Subcutaneous abdominal adipose tissue (tissue), 5 donors: Measurements from ENCODE around the gene SWSAP1.
"Not testable (repeated sequence)": the region's sequence is repeated elsewhere in the genome, so short reads cannot be mapped to it uniquely, and the experiment has no call there.

Experiments
- H3K27ac ChIP-seq: one replicate; pipeline ENCODE4 v1.7.0; 2013; ENCODE audit warnings: low read depth, mild to moderate bottlenecking, inconsistent platforms, low read length, moderate library complexity
- H3K27me3 ChIP-seq, 5 donors: one replicate each; pipeline ENCODE4 v1.7.0; 2013; ENCODE audit warnings: low read length in 5 of 5, inconsistent platforms in 1 of 5; ENCODE audit not compliant: control insufficient read depth in 5 of 5, insufficient read depth in 4 of 5
- H3K36me3 ChIP-seq, 5 donors: one replicate each; pipeline ENCODE4 v1.7.0; 2013; ENCODE audit warnings: low read length in 5 of 5; ENCODE audit not compliant: control insufficient read depth in 5 of 5, insufficient read depth in 5 of 5
- H3K4me1 ChIP-seq, 5 donors: one replicate each; pipeline ENCODE4 v1.7.0; 2013; ENCODE audit warnings: low read length in 5 of 5, mild to moderate bottlenecking in 3 of 5, moderate library complexity in 1 of 5; ENCODE audit not compliant: control insufficient read depth in 5 of 5, insufficient read depth in 5 of 5
- H3K4me3 ChIP-seq, 5 donors: one replicate each; pipeline ENCODE4 v1.7.0; 2013; ENCODE audit warnings: low read length in 5 of 5, low read depth in 1 of 5
- H3K9ac ChIP-seq, 5 donors: one replicate each; pipeline ENCODE4 v1.7.0; 2013; ENCODE audit warnings: low read length in 5 of 5, mild to moderate bottlenecking in 4 of 5, moderate library complexity in 3 of 5
- H3K9me3 ChIP-seq, 5 donors: one replicate each; pipeline ENCODE4 v1.7.0; 2013; ENCODE audit warnings: low read length in 5 of 5; ENCODE audit not compliant: control insufficient read depth in 5 of 5
- donor health status: healthy.
- donor health status: healthy.
- donor health status: healthy.
- donor health status: healthy.
- donor health status: healthy.

Gene SWSAP1

GRCh38 chr19:11338121-11338520 is 36.3 kb upstream of the SWSAP1 start:
- Histone ChIP-seq H3K27me3 (no peaks in the 10 kb centered on the region), H3K36me3 (peaks cover 0 to 45% (median 33%) of the 10 kb centered on the region in 5 donors), H3K27ac (no peak overlapping the region), H3K9ac (peak overlapping the region in 3 of 5 donors; percentile 73 to 75 (median 74)), H3K9me3 (no peaks in the 10 kb centered on the region), H3K4me1 (peaks cover 4 to 21% (median 17%) of the 10 kb centered on the region in 5 donors), H3K4me3 (peak overlapping the region in 1 of 5 donors; percentile 82)

GRCh38 chr19:11338569-11339253 is 35.8 kb upstream of the SWSAP1 start:
- Histone ChIP-seq H3K4me3 (peak overlapping the region; percentile 37 to 82 (median 76)), H3K9ac (peak overlapping the region in 4 of 5 donors; percentile 30 to 75 (median 74)), H3K9me3 (no peaks in the 10 kb centered on the region), H3K27ac (peak overlapping the region; percentile 23), H3K4me1 (peaks cover 4 to 23% (median 17%) of the 10 kb centered on the region in 5 donors), H3K27me3 (no peaks in the 10 kb centered on the region), H3K36me3 (peaks cover 0 to 41% (median 29%) of the 10 kb centered on the region in 5 donors)

- Histone ChIP-seq H3K9me3 (no peaks in the 10 kb centered on the region), H3K27ac (peak within 1 kb of the TSS; percentile 23), H3K27me3 (no peaks in the 10 kb centered on the region), H3K4me3 (peak within 1 kb of the TSS; percentile 66 to 82 (median 76)), H3K9ac (peak within 1 kb of the TSS in 4 of 5 donors; percentile 48 to 75 (median 74)), H3K36me3 (peaks cover 0 to 34% (median 25%) of the 10 kb centered on the region in 5 donors), H3K4me1 (peaks cover 7 to 30% (median 22%) of the 10 kb centered on the region in 5 donors)
Observed at GRCh38 chr19:11339254-11340098, 35.0 kb upstream of the SWSAP1 start, which contains the start of gene RAB3D. Gene RAB3D (minus strand): TSS chr19:11339657. CDS start chr19:11337399, 2,258 bp downstream.

- not testable (repeated sequence) for H3K27me3 ChIP-seq, H3K27ac ChIP-seq, H3K9me3 ChIP-seq
- Histone ChIP-seq H3K4me1 (peaks cover 7 to 34% (median 27%) of the 10 kb centered on the region in 5 donors), H3K4me3 (peak overlapping the region; percentile 66 to 82 (median 76)), H3K36me3 (peaks cover 0 to 29% (median 23%) of the 10 kb centered on the region in 5 donors), H3K9ac (peak overlapping the region in 1 of 5 donors; percentile 1)
Observed at GRCh38 chr19:11340099-11340467, 34.4 kb upstream of the SWSAP1 start.

- Histone ChIP-seq H3K4me3 (no peak overlapping the region), H3K27me3 (no peaks in the 10 kb centered on the region), H3K27ac (no peak overlapping the region), H3K9me3 (no peaks in the 10 kb centered on the region), H3K36me3 (peaks cover 0 to 8% (median 5%) of the 10 kb centered on the region in 5 donors), H3K4me1 (peaks cover 13 to 51% (median 43%) of the 10 kb centered on the region in 5 donors), H3K9ac (no peak overlapping the region)
Observed at GRCh38 chr19:11342429-11342828, 32.0 kb upstream of the SWSAP1 start.

GRCh38 chr19:11345122-11345803 is 29.2 kb upstream of the SWSAP1 start:
- H3K4me3 ChIP-seq: peak overlapping the region; percentile 83 to 89 (median 86)
- peaks cover 0 to 11% (median 9%) of the 10 kb centered on the region in 5 donors for H3K9me3 ChIP-seq
- H3K36me3 ChIP-seq: peaks cover 0 to 8% (median 7%) of the 10 kb centered on the region in 5 donors
- H3K27ac ChIP-seq: peak overlapping the region; percentile 77
- H3K9ac ChIP-seq: peak overlapping the region in 4 of 5 donors; percentile 69 to 84 (median 78)
- H3K4me1 ChIP-seq: peaks cover 9 to 30% (median 26%) of the 10 kb centered on the region in 5 donors
- no peaks in the 10 kb centered on the region for H3K27me3 ChIP-seq

- Histone ChIP-seq H3K27ac (peak within 1 kb of the TSS; percentile 77), H3K4me1 (peaks cover 9 to 30% (median 26%) of the 10 kb centered on the region in 5 donors), H3K36me3 (peaks cover 0 to 8% (median 6%) of the 10 kb centered on the region in 5 donors), H3K4me3 (peak within 1 kb of the TSS; percentile 84 to 89 (median 86)), H3K9me3 (peaks cover 0 to 11% (median 9%) of the 10 kb centered on the region in 5 donors), H3K9ac (peak within 1 kb of the TSS; percentile 70 to 84 (median 80)), H3K27me3 (no peaks in the 10 kb centered on the region)
Observed at GRCh38 chr19:11346104-11346940, 28.1 kb upstream of the SWSAP1 start, which contains the start of the genes CCDC159 and TMEM205. Gene CCDC159 (plus strand): TSS chr19:11346519. CDS start chr19:11346607, 88 bp downstream. Gene TMEM205 (minus strand): TSS chr19:11346268. CDS start chr19:11345619, 649 bp downstream.

GRCh38 chr19:11347546-11348039 is 26.9 kb upstream of the SWSAP1 start:
- Histone ChIP-seq H3K36me3 (peaks cover 0 to 6% (median 2%) of the 10 kb centered on the region in 5 donors), H3K27me3 (no peaks in the 10 kb centered on the region), H3K4me1 (peaks cover 9 to 30% (median 26%) of the 10 kb centered on the region in 5 donors), H3K9me3 (peaks cover 0 to 11% (median 9%) of the 10 kb centered on the region in 5 donors), H3K9ac (no peak overlapping the region), H3K27ac (peak overlapping the region; percentile 77), H3K4me3 (no peak overlapping the region)
